Measurements from ENCODE around the gene ZFYVE9. TPM values are rescaled to one million over a fixed set of nuclear protein-coding genes. Genes with fewer than 3 reads are reported as not detected.

ZFYVE9 gene
- total and polyA plus RNA-seq, 9 of the 15 experiments (the other 6 are each of a cell fraction or from before 2014, with no cell fraction given): 0.52 to 14.4 (median 8.9) TPM

DNA sequence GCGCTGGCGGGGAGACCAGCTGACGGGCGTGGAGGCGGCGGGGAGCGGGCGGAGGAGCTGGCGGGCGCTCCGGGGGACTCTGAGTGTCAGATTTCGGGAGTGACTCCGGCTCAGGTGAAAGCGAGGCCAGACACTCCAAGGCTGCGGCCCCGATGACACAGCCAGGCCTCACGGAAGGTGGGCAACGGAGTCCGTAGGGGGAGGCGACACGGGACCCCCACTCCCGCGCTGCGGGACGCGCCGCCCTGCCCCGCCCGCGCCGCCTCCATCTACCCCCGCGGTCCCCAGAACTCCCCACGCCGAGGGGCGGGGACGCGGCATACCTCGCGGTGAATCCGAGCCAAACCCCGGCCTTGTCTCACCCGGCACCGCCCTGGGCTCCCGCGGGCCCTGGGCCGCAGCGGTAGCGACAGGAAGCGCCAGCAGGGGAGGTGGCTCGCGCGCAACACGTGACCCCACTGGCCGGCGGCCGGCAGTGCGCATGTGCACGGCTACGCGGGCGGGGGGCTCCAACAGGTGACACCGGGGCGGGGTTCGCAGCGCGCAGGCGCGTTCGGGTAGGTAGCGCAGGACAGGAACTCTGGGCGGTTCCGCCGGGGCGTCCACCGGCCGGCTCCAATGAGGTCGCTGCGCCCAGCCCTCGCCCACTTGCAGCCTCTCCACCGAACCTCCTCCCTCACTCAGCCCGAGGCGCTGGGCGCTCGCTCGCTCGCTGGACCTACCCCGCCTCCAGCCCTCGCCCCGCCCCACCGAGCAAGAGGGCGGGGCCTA, 224.0 kb downstream of the ZFYVE9 start, which contains the start of gene CC2D1B (continued):
- peak; percentile 54; the same call in 1 of the 2 replicates for TF ChIP-seq CREB3L1 (IDR thresholded peaks at IDR 0.05; ENCODE audit: borderline replicate concordance, low read depth)
- TF ChIP-seq GABPB1 (CRISPR knock-in tag; IDR thresholded peaks at IDR 0.05): peak; percentile 77
- peak; percentile 40 for TF ChIP-seq SETDB1 (IDR thresholded peaks at IDR 0.05; ENCODE audit: low read length)
- TF ChIP-seq, protein P1, sequence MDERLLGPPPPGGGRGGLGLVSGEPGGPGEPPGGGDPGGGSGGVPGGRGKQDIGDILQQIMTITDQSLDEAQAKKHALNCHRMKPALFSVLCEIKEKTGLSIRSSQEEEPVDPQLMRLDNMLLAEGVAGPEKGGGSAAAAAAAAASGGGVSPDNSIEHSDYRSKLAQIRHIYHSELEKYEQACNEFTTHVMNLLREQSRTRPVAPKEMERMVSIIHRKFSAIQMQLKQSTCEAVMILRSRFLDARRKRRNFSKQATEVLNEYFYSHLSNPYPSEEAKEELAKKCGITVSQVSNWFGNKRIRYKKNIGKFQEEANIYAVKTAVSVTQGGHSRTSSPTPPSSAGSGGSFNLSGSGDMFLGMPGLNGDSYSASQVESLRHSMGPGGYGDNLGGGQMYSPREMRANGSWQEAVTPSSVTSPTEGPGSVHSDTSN (CRISPR knock-in tag; IDR thresholded peaks at IDR 0.05; ENCODE audit: low read depth): 0 out of 2 replicates have a peak, but pooled peaks have one; percentile 9
- TF ChIP-seq, protein P1 (tag; conservative IDR thresholded peaks at IDR 0.05; ENCODE audit: low read depth): no peak
- peak; percentile 81; the same call in 1 of the 2 replicates for TF ChIP-seq ILF3 (IDR thresholded peaks at IDR 0.05; ENCODE audit: borderline replicate concordance)
- TF ChIP-seq, protein P2, sequence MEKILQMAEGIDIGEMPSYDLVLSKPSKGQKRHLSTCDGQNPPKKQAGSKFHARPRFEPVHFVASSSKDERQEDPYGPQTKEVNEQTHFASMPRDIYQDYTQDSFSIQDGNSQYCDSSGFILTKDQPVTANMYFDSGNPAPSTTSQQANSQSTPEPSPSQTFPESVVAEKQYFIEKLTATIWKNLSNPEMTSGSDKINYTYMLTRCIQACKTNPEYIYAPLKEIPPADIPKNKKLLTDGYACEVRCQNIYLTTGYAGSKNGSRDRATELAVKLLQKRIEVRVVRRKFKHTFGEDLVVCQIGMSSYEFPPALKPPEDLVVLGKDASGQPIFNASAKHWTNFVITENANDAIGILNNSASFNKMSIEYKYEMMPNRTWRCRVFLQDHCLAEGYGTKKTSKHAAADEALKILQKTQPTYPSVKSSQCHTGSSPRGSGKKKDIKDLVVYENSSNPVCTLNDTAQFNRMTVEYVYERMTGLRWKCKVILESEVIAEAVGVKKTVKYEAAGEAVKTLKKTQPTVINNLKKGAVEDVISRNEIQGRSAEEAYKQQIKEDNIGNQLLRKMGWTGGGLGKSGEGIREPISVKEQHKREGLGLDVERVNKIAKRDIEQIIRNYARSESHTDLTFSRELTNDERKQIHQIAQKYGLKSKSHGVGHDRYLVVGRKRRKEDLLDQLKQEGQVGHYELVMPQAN (IDR thresholded peaks at IDR 0.05; ENCODE audit: borderline replicate concordance): 0 out of 2 replicates have a peak, but pooled peaks have one; percentile 41
- TF ChIP-seq ZFPM2 (CRISPR knock-in tag; IDR thresholded peaks at IDR 0.05): peak; percentile 82; the same call in 1 of the 2 replicates
- TF ChIP-seq HNRNPLL (IDR thresholded peaks at IDR 0.05; ENCODE audit: low read depth, low read length, poor library complexity, severe bottlenecking): peak; percentile 17
- TF ChIP-seq PHB (CRISPR knock-in tag; IDR thresholded peaks at IDR 0.05): peak; percentile 87; the same call in 1 of the 2 replicates
- peak; percentile 38; the same call in 1 of the 2 replicates for TF ChIP-seq ESRRA (IDR thresholded peaks at IDR 0.05; ENCODE audit: borderline replicate concordance, low read depth)
- peak in 1 of 2 experiments; percentile 40; a peak in 1 of 3 replicates for TF ChIP-seq CBX3 (IDR thresholded peaks at IDR 0.05; ENCODE audit: borderline replicate concordance in 1 of 2, low read length in 2 of 2)
- TF ChIP-seq TAL1 (IDR thresholded peaks at IDR 0.05): no peak
- TF ChIP-seq KHSRP (IDR thresholded peaks at IDR 0.05): no peak
- TF ChIP-seq POLR2A (conservative IDR thresholded peaks at IDR 0.05): peak; percentile 93
- TF ChIP-seq SUPT5H (IDR thresholded peaks at IDR 0.05): peak; percentile 90
- TF ChIP-seq, protein P3, sequence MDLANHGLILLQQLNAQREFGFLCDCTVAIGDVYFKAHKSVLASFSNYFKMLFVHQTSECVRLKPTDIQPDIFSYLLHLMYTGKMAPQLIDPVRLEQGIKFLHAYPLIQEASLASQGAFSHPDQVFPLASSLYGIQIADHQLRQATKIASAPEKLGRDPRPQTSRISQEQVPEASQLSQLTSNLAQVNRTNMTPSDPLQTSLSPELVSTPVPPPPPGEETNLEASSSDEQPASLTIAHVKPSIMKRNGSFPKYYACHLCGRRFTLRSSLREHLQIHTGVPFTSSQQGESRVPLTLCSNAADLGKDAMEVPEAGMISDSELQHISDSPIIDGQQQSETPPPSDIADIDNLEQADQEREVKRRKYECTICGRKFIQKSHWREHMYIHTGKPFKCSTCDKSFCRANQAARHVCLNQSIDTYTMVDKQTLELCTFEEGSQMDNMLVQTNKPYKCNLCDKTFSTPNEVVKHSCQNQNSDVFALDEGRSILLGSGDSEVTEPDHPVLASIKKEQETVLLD (IDR thresholded peaks at IDR 0.05): peak; percentile 94
- no peak for TF ChIP-seq ZFP30 (CRISPR knock-in tag; IDR thresholded peaks at IDR 0.05; ENCODE audit: borderline replicate concordance)
- TF ChIP-seq KLF1 (tag; IDR thresholded peaks at IDR 0.05): peak; percentile 95
- TF ChIP-seq RB1 (IDR thresholded peaks at IDR 0.05; ENCODE audit: low read depth): peak; percentile 88; the same call in 1 of the 2 replicates
- peak; percentile 70 for TF ChIP-seq PCBP2 (IDR thresholded peaks at IDR 0.05; ENCODE audit: low read depth, low read length, poor library complexity, severe bottlenecking)

All from K562 (cell line).